ENCODE data around the gene HS3ST3B1.

DNA sequence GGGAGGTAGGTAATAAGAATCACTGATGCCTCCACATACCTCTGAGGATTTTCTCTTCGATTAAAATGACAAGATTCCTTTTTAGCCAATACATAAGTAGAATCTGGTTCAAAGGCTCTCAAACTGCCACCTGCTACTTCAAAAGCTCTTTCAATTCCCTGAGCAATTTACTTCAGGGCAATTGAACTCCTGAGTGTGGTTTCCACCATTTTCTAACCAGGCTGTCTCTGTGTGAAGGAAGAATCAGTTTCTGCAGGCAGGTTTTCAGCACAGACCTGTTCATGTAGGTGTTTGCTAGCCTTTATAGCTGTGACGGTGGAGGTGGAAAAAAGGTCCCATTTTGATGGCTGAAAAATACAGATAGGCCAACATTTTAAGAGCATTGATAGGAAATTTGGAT is 18.2 kb upstream of the HS3ST3B1 start:
- TF ChIP-seq, protein P1, sequence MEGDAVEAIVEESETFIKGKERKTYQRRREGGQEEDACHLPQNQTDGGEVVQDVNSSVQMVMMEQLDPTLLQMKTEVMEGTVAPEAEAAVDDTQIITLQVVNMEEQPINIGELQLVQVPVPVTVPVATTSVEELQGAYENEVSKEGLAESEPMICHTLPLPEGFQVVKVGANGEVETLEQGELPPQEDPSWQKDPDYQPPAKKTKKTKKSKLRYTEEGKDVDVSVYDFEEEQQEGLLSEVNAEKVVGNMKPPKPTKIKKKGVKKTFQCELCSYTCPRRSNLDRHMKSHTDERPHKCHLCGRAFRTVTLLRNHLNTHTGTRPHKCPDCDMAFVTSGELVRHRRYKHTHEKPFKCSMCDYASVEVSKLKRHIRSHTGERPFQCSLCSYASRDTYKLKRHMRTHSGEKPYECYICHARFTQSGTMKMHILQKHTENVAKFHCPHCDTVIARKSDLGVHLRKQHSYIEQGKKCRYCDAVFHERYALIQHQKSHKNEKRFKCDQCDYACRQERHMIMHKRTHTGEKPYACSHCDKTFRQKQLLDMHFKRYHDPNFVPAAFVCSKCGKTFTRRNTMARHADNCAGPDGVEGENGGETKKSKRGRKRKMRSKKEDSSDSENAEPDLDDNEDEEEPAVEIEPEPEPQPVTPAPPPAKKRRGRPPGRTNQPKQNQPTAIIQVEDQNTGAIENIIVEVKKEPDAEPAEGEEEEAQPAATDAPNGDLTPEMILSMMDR (IDR thresholded peaks at IDR 0.05), result no peak
- TF ChIP-seq POLR2A (IDR thresholded peaks at IDR 0.05; ENCODE audit: low read depth), result no peak
- TF ChIP-seq POLR2AphosphoS5 (IDR thresholded peaks at IDR 0.05), result no peak
- no peak for TF ChIP-seq EP300 (IDR thresholded peaks at IDR 0.05)

Data from esophagus muscularis mucosa (tissue), 4 donors.